Activated B cell treated with CpG ODN at 0.5 μM for 24 hours (primary cell): Measurements from ENCODE around the gene NDNF. TPM values are rescaled to one million over a fixed set of nuclear protein-coding genes. Genes with fewer than 3 reads are reported as not detected.

Source experiments
- ATAC-seq: fragments of 200-7000 bp; cut with Tn5 transposase; one replicate; pipeline ENCODE4 v1.10.0; 2021; ENCODE audit warnings: low read depth, mild to moderate bottlenecking, moderate library complexity
- CTCF ChIA-PET: fragments of 350-600 bp; sonication (Branson Sonifier 250); formaldehyde crosslinking; loops from one replicate; lab custom pipeline; 2021; ENCODE audit warnings: antibody characterized with exemption; lab: Charles Lee
- POLR2A ChIA-PET: fragments of 350-600 bp; sonication (Branson Sonifier 250); formaldehyde crosslinking; loops from one replicate; lab custom pipeline; 2021; ENCODE audit warnings: antibody characterized with exemption; lab: Charles Lee
- DNase-seq: peaks from one replicate; pipeline ENCODE4 v3.0.0; 2022
- H3K27ac Mint-ChIP-seq: one replicate; pipeline ENCODE4 v1.8.0; 2020; ENCODE audit warnings: mixed read lengths
- H3K27me3 Mint-ChIP-seq: one replicate; pipeline ENCODE4 v1.8.0; 2021; ENCODE audit warnings: mixed read lengths
- H3K36me3 Mint-ChIP-seq: one replicate; pipeline ENCODE4 v1.8.0; 2021; ENCODE audit warnings: low read depth, mixed read lengths
- H3K4me1 Mint-ChIP-seq: one replicate; pipeline ENCODE4 v1.8.0; 2021; ENCODE audit warnings: mixed read lengths
- H3K4me3 Mint-ChIP-seq: one replicate; pipeline ENCODE4 v1.8.0; 2020; ENCODE audit warnings: mild to moderate bottlenecking, mixed read lengths
- H3K9me3 Mint-ChIP-seq: one replicate; pipeline ENCODE4 v1.8.0; 2020; ENCODE audit warnings: mixed read lengths
- CTCF ChIP-seq: fragments of 200-600 bp; IDR thresholded peaks from one replicate; pipeline ENCODE4 v1.8.0; 2022; ENCODE audit warnings: antibody characterized with exemption, mild to moderate bottlenecking
- intact Hi-C: fragments of 100-400 bp; cut with micrococcal nuclease; formaldehyde crosslinking; loops from one replicate; pipeline ENCODE4 v1.15.1; 2024
- total RNA-seq: library from RNA; stranded (reverse); gene quantifications from 2 replicates; pipeline ENCODE4 v1.2.3, GENCODE V29; 2022

NDNF gene
- total RNA-seq, 1 donor from 2014 or later, result not detected

GRCh38 chr4:121079376-121079775, 7.0 kb upstream of the NDNF start:
- no peaks in the 10 kb centered on the region for H3K9me3 Mint-ChIP-seq
- no peaks in the 10 kb centered on the region for H3K4me1 Mint-ChIP-seq
- H3K27ac Mint-ChIP-seq, result no peak overlapping the region
- no peak for TF ChIP-seq CTCF
- H3K4me3 Mint-ChIP-seq, result no peak overlapping the region
- ATAC-seq (no peak), DNase-seq (no peak)
- peaks cover 22% of the 10 kb centered on the region for H3K27me3 Mint-ChIP-seq
- intact Hi-C loops, result no loop called here
- ChIA-PET POLR2A (no interaction called here), CTCF (no interaction called here)
- H3K36me3 Mint-ChIP-seq, result no peaks in the 10 kb centered on the region

- peaks cover 6% of the 10 kb centered on the region for H3K4me1 Mint-ChIP-seq
- no peak for ATAC-seq
- DNase-seq, result no peak
- no peaks in the 10 kb centered on the region for H3K36me3 Mint-ChIP-seq
- H3K27me3 Mint-ChIP-seq, result peaks cover 38% of the 10 kb centered on the region
- H3K27ac Mint-ChIP-seq, result no peak overlapping the region
- ChIA-PET POLR2A (no interaction called here), CTCF (no interaction called here)
- H3K4me3 Mint-ChIP-seq, result no peak overlapping the region
- intact Hi-C loops, result no loop called here
- H3K9me3 Mint-ChIP-seq, result no peaks in the 10 kb centered on the region
- no peak for TF ChIP-seq CTCF
Observed at GRCh38 chr4:121077496-121077895, 5.2 kb upstream of the NDNF start.

- no peak for TF ChIP-seq CTCF
- Mint-ChIP-seq H3K36me3 (no peaks in the 10 kb centered on the region), H3K4me1 (peaks cover 13% of the 10 kb centered on the region), H3K9me3 (no peaks in the 10 kb centered on the region), H3K4me3 (no peak overlapping the region), H3K27ac (no peak overlapping the region), H3K27me3 (peaks cover 42% of the 10 kb centered on the region)
- ChIA-PET POLR2A (no interaction called here), CTCF (no interaction called here)
- ATAC-seq (no peak), DNase-seq (no peak)
- intact Hi-C loops, result no loop called here
Observed at GRCh38 chr4:121076416-121076815, 4.1 kb upstream of the NDNF start.

- no peaks in the 10 kb centered on the region for H3K36me3 Mint-ChIP-seq
- no peak overlapping the region for H3K4me3 Mint-ChIP-seq
- no peak for DNase-seq
- POLR2A ChIA-PET, result no interaction called here
- peaks cover 24% of the 10 kb centered on the region for H3K4me1 Mint-ChIP-seq
- H3K9me3 Mint-ChIP-seq, result no peaks in the 10 kb centered on the region
- ATAC-seq, result no peak
- H3K27me3 Mint-ChIP-seq, result peaks cover 54% of the 10 kb centered on the region
- no peak overlapping the region for H3K27ac Mint-ChIP-seq
- CTCF ChIA-PET, result no interaction called here
- intact Hi-C loops, result no loop called here
- TF ChIP-seq CTCF, result no peak
Observed at GRCh38 chr4:121073672-121074381, 1.5 kb upstream of the NDNF start.

- DNase-seq (no peak), ATAC-seq (no peak)
- peaks cover 24% of the 10 kb centered on the region for H3K4me1 Mint-ChIP-seq
- H3K27me3 Mint-ChIP-seq, result peaks cover 59% of the 10 kb centered on the region
- no peak overlapping the region for H3K27ac Mint-ChIP-seq
- ChIA-PET POLR2A (no interaction called here), CTCF (no interaction called here)
- H3K9me3 Mint-ChIP-seq, result no peaks in the 10 kb centered on the region
- H3K36me3 Mint-ChIP-seq, result no peaks in the 10 kb centered on the region
- intact Hi-C loops, result no loop called here
- TF ChIP-seq CTCF, result no peak
- H3K4me3 Mint-ChIP-seq, result no peak overlapping the region
Observed at GRCh38 chr4:121073004-121073435, 685 bp upstream of the NDNF start.
